ENCODE results near the gene CEP78.
"Not testable (repeated sequence)": the region's sequence is repeated elsewhere in the genome, so short reads cannot be mapped to it uniquely, and the experiment has no call there.

CEP78 gene

DNA sequence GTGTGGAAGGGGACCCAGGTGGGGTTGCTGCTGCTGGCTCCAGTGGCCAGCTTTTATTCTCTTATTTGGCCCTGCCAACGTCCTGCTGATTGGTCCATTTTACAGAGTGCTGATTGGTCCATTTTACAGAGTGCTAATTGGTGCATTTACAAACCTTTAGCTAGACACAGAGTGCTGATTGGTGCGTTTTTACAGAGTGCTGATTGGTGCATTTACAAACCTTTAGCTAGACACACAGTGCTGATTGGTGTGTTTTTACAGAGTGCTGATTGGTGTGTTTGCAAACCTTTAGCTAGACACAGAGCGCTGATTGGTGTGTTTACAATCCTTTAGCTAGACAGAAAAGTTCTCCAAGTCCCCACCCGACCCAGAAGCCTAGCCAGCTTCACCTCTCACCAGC is 48.3 kb downstream of the CEP78 start:
- not testable (repeated sequence) for H3K36me3 Mint-ChIP-seq (ENCODE audit: low read depth); H3K4me1 Mint-ChIP-seq (ENCODE audit: low read depth); H3K9me3 Mint-ChIP-seq; H3K4me3 Mint-ChIP-seq; H3K27me3 Mint-ChIP-seq (ENCODE audit: low read depth); DNase-seq (ENCODE audit: low spot score); H3K27ac Mint-ChIP-seq

GRCh38 chr9:78286125-78286524 is 50.2 kb downstream of the CEP78 start:
- Mint-ChIP-seq H3K9me3 (no peaks in the 10 kb centered on the region), H3K4me3 (no peak overlapping the region), H3K27ac (no peak overlapping the region), H3K27me3 (ENCODE audit: low read depth) (no peaks in the 10 kb centered on the region), H3K4me1 (ENCODE audit: low read depth) (no peaks in the 10 kb centered on the region), H3K36me3 (ENCODE audit: low read depth) (peaks cover 6% of the 10 kb centered on the region)
- DNase-seq (ENCODE audit: low spot score), result no peak

- Mint-ChIP-seq H3K36me3 (ENCODE audit: low read depth) (peaks cover 6% of the 10 kb centered on the region), H3K4me3 (no peak overlapping the region), H3K27ac (no peak overlapping the region), H3K4me1 (ENCODE audit: low read depth) (no peaks in the 10 kb centered on the region), H3K27me3 (ENCODE audit: low read depth) (no peaks in the 10 kb centered on the region), H3K9me3 (no peaks in the 10 kb centered on the region)
- DNase-seq (ENCODE audit: low spot score), result no peak
Observed at GRCh38 chr9:78286946-78287388, 51.1 kb downstream of the CEP78 start.

DNA sequence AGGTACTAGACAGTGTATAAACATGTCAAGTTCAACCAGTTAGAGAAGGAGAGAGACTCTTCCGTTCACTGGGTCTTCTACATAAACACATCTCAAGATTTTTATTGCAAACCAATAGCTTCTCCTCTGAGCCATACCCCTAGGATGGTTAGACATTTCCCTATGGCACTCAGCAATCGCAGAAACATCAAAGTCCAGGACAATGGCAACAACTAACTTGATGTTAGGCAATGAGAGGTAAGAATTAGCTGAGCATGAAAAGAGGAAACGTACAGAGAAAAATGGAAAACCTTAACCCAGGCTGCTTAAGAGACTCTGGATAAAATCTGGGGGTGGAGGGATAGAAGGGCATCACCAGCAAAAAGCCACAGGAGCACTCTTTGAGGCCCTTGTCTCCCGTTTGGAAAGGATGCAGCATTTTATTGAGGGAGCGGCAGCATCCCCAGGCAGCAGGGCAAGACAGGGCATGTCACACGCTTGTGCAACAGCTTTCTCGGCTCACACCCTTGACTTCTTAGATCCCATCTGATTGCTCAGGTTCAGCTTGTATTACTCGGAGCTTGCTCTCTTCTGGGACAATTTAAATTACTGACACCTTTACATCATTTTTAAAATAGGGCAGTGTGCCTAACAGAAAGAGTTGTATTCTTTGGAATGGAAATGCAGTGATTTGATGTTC is 52.5 kb downstream of the CEP78 start:
- Mint-ChIP-seq H3K4me3 (no peak overlapping the region), H3K27ac (no peak overlapping the region), H3K4me1 (ENCODE audit: low read depth) (peaks cover 9% of the 10 kb centered on the region), H3K27me3 (ENCODE audit: low read depth) (no peaks in the 10 kb centered on the region), H3K9me3 (no peaks in the 10 kb centered on the region), H3K36me3 (ENCODE audit: low read depth) (peaks cover 5% of the 10 kb centered on the region)
- DNase-seq (ENCODE audit: low spot score), result no peak

DNA sequence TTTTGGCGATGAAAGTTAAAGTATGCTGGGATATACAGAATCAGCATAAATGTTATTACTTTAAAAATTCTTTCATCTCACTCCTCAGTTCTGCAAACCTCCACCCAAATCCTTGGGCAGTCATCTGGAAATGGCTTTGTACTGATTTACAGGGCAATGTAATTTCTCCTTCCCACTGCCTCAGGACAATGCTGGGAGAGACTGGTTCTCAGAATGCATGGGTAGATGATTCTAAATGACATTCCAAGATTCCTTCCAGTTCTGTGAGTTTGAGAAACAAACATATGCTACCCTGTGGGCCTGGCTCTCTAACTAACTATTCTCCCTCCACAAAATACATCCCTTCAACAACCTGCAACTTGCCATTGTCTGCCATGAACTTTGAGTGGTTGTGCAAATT is 53.6 kb downstream of the CEP78 start:
- DNase-seq (ENCODE audit: low spot score), result no peak
- Mint-ChIP-seq H3K9me3 (no peaks in the 10 kb centered on the region), H3K4me3 (no peak overlapping the region), H3K36me3 (ENCODE audit: low read depth) (no peaks in the 10 kb centered on the region), H3K27me3 (ENCODE audit: low read depth) (no peaks in the 10 kb centered on the region), H3K4me1 (ENCODE audit: low read depth) (peaks cover 12% of the 10 kb centered on the region), H3K27ac (no peak overlapping the region)

GRCh38 chr9:78291240-78291925 is 55.5 kb downstream of the CEP78 start:
- no peaks in the 10 kb centered on the region for H3K36me3 Mint-ChIP-seq (ENCODE audit: low read depth)
- no peak overlapping the region for H3K4me3 Mint-ChIP-seq
- DNase-seq (ENCODE audit: low spot score), result no peak
- no peaks in the 10 kb centered on the region for H3K27me3 Mint-ChIP-seq (ENCODE audit: low read depth)
- no peak overlapping the region for H3K27ac Mint-ChIP-seq
- H3K4me1 Mint-ChIP-seq (ENCODE audit: low read depth), result peaks cover 22% of the 10 kb centered on the region
- no peaks in the 10 kb centered on the region for H3K9me3 Mint-ChIP-seq

- H3K9me3 Mint-ChIP-seq, result no peaks in the 10 kb centered on the region
- H3K36me3 Mint-ChIP-seq (ENCODE audit: low read depth), result no peaks in the 10 kb centered on the region
- H3K27me3 Mint-ChIP-seq (ENCODE audit: low read depth), result no peaks in the 10 kb centered on the region
- H3K4me3 Mint-ChIP-seq, result no peak overlapping the region
- no peak for DNase-seq (ENCODE audit: low spot score)
- no peak overlapping the region for H3K27ac Mint-ChIP-seq
- peaks cover 25% of the 10 kb centered on the region for H3K4me1 Mint-ChIP-seq (ENCODE audit: low read depth)
Observed at GRCh38 chr9:78292026-78292425, 56.2 kb downstream of the CEP78 start.

GRCh38 chr9:78292716-78293497 is 57.0 kb downstream of the CEP78 start:
- Mint-ChIP-seq H3K4me3 (peak overlapping the region; percentile 81), H3K27ac (peak overlapping the region; percentile 81), H3K27me3 (ENCODE audit: low read depth) (no peaks in the 10 kb centered on the region), H3K9me3 (no peaks in the 10 kb centered on the region), H3K4me1 (ENCODE audit: low read depth) (peaks cover 26% of the 10 kb centered on the region), H3K36me3 (ENCODE audit: low read depth) (no peaks in the 10 kb centered on the region)
- peak; percentile 25 for DNase-seq (ENCODE audit: low spot score)

DNA sequence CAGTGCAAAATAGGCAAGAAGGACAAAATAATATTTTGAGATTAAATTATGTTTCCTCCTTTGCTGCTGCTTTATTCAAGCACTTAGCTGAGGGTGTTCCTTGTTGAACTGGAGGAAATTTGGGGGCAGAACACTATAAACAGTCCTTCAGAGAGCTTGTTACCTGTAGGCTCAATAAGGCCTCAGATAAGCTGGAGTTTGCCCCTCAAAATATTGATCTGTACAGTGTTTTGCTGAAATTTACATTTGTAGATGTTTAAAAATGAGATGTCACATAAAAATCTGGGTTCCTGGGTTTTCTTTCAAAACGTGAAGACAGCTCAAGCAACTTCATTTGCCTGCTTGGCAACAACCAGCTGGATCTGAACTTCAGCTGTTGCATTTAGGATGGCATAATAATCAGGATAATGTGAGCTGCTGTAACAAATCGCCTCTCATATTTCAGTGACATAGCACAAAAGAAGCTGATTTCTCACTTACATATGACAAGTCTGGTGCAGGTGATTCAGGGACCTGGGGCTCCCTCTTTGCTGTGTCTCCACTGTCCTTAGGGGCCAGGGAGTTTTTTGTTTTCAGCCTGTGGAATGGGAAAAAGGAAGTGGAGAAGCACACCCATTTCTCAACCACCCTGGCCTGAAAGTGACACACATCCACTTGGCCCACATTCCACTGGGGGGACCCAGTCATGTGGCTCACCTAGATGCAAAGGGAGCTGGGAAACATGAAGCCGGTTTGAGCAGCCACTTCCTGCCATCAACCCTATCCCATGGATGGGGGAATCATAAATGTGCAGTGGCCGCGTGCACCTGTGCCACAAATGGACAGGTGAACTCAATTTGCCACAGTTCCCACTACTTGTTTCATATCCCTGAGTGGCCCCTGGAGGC is 58.7 kb downstream of the CEP78 start:
- H3K4me1 Mint-ChIP-seq (ENCODE audit: low read depth), result peaks cover 38% of the 10 kb centered on the region
- no peak overlapping the region for H3K27ac Mint-ChIP-seq

GRCh38 chr9:78295177-78295575 is 59.3 kb downstream of the CEP78 start:
- no peak overlapping the region for H3K27ac Mint-ChIP-seq

More for the DNA sequence above, 58.7 kb downstream of the CEP78 start:
- no peaks in the 10 kb centered on the region for H3K27me3 Mint-ChIP-seq (ENCODE audit: low read depth)
- DNase-seq (ENCODE audit: low spot score), result no peak
- H3K9me3 Mint-ChIP-seq, result no peaks in the 10 kb centered on the region
- peaks cover 5% of the 10 kb centered on the region for H3K36me3 Mint-ChIP-seq (ENCODE audit: low read depth)
- no peak overlapping the region for H3K4me3 Mint-ChIP-seq

DNA sequence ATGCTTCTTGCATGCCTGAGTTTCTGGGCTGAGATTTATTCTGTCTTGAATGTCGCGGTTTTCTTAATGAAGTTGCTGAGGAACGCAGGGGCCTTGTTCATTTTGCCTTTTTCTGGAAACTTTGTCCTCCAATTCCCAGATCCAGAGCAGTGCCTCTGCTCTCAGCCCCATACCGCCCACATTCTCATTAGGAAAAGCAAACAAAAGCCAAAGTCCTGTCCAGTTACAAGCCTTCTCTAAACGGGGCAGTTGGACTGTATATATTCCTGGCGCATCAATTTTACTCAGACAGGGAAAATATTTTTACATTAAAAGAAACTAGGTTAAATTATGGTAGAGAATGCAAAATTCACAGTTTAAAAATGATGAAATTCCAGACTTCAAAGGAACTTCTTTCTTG is 59.9 kb downstream of the CEP78 start:
- H3K27me3 Mint-ChIP-seq (ENCODE audit: low read depth), result no peaks in the 10 kb centered on the region
- peak overlapping the region; percentile 9 for H3K27ac Mint-ChIP-seq
- DNase-seq (ENCODE audit: low spot score), result no peak
- H3K4me3 Mint-ChIP-seq, result peak overlapping the region; percentile 88
- H3K9me3 Mint-ChIP-seq, result no peaks in the 10 kb centered on the region
- peaks cover 14% of the 10 kb centered on the region for H3K36me3 Mint-ChIP-seq (ENCODE audit: low read depth)
- peaks cover 44% of the 10 kb centered on the region for H3K4me1 Mint-ChIP-seq (ENCODE audit: low read depth)

More at GRCh38 chr9:78295177-78295575, 59.3 kb downstream of the CEP78 start:
- Mint-ChIP-seq H3K9me3 (no peaks in the 10 kb centered on the region), H3K27me3 (ENCODE audit: low read depth) (no peaks in the 10 kb centered on the region), H3K36me3 (ENCODE audit: low read depth) (peaks cover 11% of the 10 kb centered on the region), H3K4me3 (peak overlapping the region; percentile 88), H3K4me1 (ENCODE audit: low read depth) (peaks cover 42% of the 10 kb centered on the region)
- DNase-seq (ENCODE audit: low spot score), result no peak

DNA sequence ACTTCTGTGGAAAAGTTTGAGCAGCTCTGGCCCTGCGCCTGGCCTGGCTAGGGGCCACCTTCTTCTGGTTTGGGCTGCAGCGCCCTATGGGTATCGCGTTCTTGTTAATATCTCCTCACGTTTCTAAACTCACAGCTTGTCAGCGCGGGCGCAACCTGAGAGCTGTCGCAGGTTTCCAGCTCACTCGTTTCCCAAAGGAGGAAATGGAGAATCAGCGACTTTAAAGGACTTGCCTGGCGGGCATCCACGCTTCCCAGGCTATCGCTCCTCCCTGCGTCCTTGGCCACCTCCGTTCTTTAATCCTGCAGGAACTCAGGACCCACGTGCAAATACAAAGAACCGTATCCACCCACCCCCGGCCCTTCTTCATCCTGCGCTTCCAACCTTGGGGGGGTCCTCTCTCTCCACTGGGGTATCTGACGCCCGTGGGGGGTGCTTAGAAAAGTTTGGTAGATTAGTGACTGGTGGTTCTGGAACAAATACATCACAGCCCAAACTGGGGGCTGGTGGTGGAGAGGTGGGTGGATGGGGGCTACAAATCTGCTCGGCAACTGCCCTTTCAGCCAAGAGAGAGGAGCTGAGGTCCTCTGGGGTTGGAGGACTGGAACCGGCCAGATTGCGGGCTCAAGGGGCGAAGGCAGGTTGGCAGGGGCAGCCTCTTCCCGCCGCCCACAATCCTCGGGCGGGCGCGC is 60.5 kb downstream of the CEP78 start:
- Mint-ChIP-seq H3K36me3 (ENCODE audit: low read depth) (peaks cover 16% of the 10 kb centered on the region), H3K27ac (peak overlapping the region; percentile 90), H3K4me3 (peak overlapping the region; percentile 88), H3K27me3 (ENCODE audit: low read depth) (no peaks in the 10 kb centered on the region), H3K4me1 (ENCODE audit: low read depth) (peaks cover 45% of the 10 kb centered on the region), H3K9me3 (no peaks in the 10 kb centered on the region)
- DNase-seq (ENCODE audit: low spot score), result peak; percentile 6

All from T-helper 2 cell treated with Interferon-gamma antibody and Interleukin-4, amounts not matched to agents 5 μg/mL and 100 μg/mL, for 36 hours (primary cell).